MM.1S (cell line): ENCODE measurements around the gene DHRS1.

Experiments
- EZH2 ChIP-seq: fragments of 300-600 bp; sonication (generic); optimal IDR thresholded peaks from 2 replicates; pipeline ENCODE3; 2017; ENCODE audit warnings: low read depth, mild to moderate bottlenecking, antibody characterized with exemption, low read length, mixed read lengths
- EZH2phosphoT487 ChIP-seq: fragments of 300-600 bp; sonication (generic); IDR thresholded peaks from 2 replicates; pipeline ENCODE4 v1.6.1; 2018; ENCODE audit warnings: antibody characterized with exemption, low read length
- TF ChIP-seq, protein P1 (sequence below): fragments of 300-600 bp; sonication (generic); IDR thresholded peaks from 2 replicates; pipeline ENCODE4 v1.5.1; 2016; ENCODE audit warnings: antibody characterized with exemption, low read length, mixed read lengths

DNA sequence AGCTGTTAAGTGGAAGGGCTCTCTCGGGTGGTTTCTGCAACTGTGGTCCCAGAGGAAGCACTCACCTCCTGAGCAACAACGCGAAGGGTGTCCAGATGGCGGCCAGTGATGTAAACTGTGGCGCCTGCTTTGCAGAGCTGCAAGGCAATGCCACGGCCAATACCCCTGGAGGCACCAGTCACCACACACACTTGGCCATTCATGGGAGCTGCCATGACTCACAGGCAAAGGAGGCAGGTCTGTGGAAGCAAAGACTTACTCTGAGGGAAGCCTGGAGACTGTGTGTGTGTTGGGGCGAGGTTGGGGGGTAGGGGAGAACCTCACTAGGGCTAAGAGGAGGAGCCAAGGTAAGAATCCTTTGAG lies 707 bp downstream of the DHRS1 start:
- TF ChIP-seq, protein P1, sequence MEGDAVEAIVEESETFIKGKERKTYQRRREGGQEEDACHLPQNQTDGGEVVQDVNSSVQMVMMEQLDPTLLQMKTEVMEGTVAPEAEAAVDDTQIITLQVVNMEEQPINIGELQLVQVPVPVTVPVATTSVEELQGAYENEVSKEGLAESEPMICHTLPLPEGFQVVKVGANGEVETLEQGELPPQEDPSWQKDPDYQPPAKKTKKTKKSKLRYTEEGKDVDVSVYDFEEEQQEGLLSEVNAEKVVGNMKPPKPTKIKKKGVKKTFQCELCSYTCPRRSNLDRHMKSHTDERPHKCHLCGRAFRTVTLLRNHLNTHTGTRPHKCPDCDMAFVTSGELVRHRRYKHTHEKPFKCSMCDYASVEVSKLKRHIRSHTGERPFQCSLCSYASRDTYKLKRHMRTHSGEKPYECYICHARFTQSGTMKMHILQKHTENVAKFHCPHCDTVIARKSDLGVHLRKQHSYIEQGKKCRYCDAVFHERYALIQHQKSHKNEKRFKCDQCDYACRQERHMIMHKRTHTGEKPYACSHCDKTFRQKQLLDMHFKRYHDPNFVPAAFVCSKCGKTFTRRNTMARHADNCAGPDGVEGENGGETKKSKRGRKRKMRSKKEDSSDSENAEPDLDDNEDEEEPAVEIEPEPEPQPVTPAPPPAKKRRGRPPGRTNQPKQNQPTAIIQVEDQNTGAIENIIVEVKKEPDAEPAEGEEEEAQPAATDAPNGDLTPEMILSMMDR: no peak
- TF ChIP-seq EZH2 (no peak), EZH2phosphoT487 (no peak)
